Measurements from ENCODE around the gene PKNOX2. TPM values are rescaled to one million over a fixed set of nuclear protein-coding genes. Genes with fewer than 3 reads are reported as not detected.
A peak's percentile ranks its signal among the peaks of the same experiment; 100 is the strongest.

The PKNOX2 gene
- total RNA-seq, 1 experiment from 2014 or later: not detected

- DNase-seq (ENCODE audit: low read depth): no peak
These were observed 216.3 kb downstream of the PKNOX2 start for GRCh38 chr11:125380756-125381445.

DNA sequence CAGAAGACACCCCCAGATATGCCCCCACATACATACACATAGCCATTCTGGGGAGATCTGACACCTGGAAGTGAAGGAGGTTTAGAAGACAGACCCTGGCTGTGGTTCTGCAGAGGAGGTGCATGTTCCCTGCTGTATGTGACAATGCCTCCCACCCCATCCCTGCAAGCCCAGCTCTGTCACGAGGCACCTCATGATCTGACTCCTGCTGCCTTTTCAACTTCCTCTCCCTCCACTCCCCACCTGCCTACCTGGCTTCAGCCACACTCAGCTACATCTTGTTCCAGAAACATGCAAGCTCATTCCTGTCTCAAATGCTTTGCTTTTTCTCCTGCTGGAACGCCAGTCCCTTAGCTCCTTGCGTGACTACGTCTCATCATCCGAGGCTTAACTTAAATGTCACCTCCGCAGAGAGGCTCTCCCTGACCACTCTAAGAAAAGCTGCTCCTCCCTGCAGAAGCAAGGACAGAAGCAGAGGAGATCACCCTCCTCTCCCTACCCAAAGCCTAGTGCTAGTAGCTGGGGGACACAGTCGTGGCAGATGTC is 217.0 kb downstream of the PKNOX2 start:
- DNase-seq (ENCODE audit: low read depth): no peak

DNA sequence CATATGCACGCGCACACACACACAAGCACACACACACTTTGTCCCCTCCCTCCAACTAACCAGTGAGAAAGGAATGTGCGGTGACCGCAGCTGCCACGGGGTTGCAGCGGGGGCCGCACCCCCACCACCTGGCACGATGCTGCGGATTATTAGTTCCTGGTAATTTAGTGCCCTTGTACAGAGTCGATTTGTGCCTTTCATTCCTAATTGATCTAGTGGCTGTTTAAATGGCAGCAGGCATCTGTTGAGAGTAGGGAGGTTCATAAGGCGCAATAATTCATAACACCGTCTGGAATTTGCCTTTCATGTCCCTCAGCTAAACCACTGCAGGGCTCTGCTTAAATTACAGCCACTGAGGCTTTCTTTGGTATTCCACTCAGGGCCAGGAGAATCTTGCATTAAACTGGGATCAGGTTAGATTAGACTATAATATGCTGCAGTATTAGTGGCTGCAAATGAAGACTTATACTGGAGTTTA is 217.8 kb downstream of the PKNOX2 start:
- DNase-seq (ENCODE audit: low read depth): no peak

- DNase-seq (ENCODE audit: low read depth): no peak
These were observed 218.3 kb downstream of the PKNOX2 start for GRCh38 chr11:125382822-125383221.

DNA sequence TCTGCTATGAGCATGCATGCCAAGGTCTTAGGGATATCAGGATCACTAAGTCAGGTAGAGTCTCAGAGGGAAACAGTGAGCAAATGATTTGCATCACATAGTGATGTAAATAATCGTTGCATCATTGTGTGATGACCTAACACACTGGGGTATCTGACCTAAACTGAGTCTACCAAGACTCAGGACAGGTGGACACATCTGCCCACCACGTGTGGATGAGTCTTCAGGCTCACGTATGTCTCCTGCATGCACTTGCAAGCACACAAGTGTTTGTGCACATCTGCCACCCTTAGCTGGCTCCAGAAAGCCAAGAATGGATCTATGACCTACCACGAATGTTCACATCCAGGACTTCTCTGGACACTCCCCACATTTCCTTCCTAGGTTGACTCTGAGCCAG is 220.3 kb downstream of the PKNOX2 start:
- DNase-seq (ENCODE audit: low read depth): no peak

DNA sequence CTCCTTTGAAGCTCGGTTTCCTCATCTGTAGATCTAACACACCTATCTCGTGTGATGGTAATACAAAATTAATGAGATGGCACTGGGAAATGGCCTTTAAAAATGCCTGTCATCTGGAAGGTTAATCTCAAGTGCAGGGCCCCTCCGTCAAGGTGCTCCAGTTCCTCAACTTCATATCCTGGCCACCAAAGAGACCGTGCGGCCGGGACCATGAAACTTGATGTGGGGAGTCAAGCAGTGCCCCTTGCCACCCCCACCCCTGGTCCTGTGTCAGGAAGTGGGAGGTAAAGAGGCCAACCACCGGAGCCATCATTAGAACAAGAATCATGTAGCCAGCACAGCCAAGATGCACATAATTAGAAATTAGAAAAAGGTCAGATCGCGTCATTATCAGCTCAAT is 223.3 kb downstream of the PKNOX2 start:
- DNase-seq (ENCODE audit: low read depth): no peak

GRCh38 chr11:125388611-125389010 is 224.1 kb downstream of the PKNOX2 start:
- no peak for DNase-seq (ENCODE audit: low read depth)

GRCh38 chr11:125389339-125390166 is 225.0 kb downstream of the PKNOX2 start:
- DNase-seq (ENCODE audit: low read depth): no peak

- DNase-seq (ENCODE audit: low read depth): peak; percentile 45
These were observed 226.4 kb downstream of the PKNOX2 start for GRCh38 chr11:125390946-125391345.

GRCh38 chr11:125393331-125393730 is 228.8 kb downstream of the PKNOX2 start:
- no peak for DNase-seq (ENCODE audit: low read depth)

GRCh38 chr11:125394296-125394695 is 229.7 kb downstream of the PKNOX2 start:
- DNase-seq (ENCODE audit: low read depth): no peak

DNA sequence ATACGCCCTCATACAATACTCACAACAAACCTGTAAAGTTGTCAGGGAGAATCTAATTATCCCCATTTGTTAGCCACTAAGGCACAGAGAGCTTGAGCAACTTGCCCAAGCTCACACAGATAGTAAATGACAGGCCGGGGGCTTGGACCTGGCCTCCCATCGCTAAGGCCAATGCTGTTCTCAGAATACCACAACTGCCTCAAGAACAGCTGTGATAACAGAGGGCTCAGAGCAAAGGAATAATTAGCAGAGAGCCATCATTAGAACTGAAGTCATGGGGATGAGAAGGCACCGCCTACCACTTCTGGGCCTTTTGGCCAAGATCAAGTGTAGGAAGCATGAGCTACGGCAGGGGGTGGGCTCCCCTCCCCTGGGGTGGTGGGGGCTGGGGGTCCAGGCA is 232.9 kb downstream of the PKNOX2 start:
- DNase-seq (ENCODE audit: low read depth): no peak

DNA sequence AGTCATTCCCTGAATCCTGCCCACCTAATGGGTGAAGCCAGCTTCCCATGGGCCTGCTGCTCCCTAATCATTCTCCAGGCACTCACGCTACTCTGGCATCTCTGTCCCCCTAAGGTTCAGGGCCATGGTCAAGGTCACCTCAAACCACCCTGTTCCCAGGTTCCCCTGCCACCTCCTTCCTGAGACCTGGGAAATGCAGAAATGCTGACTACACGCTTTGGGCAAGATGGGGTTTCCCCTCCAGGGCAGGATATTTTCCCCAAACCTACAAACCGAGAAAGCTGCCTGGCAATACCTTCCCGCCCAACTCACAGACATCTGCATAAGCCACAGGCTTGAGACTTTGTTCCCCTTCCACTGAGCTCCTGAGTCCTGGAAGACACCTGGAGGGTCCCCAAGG is 233.9 kb downstream of the PKNOX2 start:
- no peak for DNase-seq (ENCODE audit: low read depth)

DNA sequence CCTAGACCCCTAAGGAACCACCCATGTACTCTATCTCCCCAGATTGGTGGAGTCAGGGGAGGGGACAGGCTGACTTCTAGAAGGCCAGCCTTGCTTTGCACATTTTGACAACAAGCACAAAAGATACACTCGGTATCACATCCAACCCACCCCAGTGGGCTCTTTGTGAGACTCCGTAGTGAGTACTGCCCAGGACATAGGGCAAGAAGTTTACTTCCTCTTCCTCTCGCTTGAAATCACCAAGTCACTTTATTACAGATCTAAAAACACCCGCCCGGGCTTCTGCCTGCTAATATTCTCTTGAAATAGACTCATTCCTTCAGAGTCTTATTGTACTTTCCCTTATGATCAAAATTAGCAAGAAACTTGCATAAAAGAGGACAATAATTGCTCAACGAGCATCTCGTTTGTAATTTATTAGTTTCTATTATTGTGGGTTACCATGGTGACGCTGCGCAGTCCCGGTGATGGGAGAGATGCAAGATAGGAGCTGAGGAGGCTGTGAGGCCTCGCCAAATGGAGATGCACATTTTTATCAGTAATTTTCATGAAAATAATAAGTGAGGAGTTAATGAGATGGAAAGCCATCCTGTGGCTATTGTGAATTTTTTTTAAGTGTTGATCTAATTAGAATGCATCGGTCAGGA is 234.6 kb downstream of the PKNOX2 start:
- no peak for DNase-seq (ENCODE audit: low read depth)

GRCh38 chr11:125399945-125400344 is 235.4 kb downstream of the PKNOX2 start:
- no peak for DNase-seq (ENCODE audit: low read depth)

DNA sequence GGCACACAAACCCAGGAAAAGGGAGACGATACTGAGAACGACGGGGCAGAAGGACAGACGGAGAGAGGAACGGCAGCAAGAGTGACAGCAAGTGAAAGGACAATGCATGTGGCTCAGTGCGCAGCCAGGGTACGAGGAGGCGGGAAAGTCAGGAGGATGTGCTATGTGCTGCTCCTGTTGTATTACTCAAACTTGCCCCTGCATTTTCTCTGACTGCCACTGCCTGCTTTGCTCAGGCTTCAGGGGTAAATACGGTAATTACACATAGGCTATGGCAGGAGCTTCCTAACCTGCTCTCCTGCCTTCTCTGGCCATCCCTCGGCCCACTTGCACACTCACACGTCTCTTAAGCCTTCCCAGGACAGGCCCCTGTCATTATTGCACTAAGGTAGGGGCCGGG is 236.7 kb downstream of the PKNOX2 start:
- DNase-seq (ENCODE audit: low read depth): no peak

DNA sequence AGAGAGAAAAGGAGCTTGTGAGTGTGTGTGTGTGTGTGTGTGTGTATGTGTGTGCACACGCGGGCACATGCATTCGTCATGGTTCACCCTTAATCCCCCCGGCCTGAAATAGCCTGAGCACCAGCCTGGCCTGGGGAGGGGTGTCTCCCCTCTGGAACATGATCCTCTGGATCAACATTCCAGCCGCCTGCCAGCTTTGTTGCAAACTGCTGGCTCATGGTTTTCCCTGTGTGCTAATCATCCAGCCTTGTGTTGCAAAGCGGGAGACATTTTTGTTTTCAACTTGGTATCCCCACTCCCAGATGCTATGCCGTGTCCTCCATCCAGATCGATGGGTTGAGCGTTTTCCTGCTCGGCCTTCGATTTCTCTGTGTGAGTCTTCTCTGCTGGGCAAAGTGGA is 237.2 kb downstream of the PKNOX2 start:
- DNase-seq (ENCODE audit: low read depth): no peak

GRCh38 chr11:125402435-125402834 is 237.9 kb downstream of the PKNOX2 start:
- DNase-seq (ENCODE audit: low read depth): peak; percentile 74

GRCh38 chr11:125404157-125404810 is 239.7 kb downstream of the PKNOX2 start:
- no peak for DNase-seq (ENCODE audit: low read depth)

DNA sequence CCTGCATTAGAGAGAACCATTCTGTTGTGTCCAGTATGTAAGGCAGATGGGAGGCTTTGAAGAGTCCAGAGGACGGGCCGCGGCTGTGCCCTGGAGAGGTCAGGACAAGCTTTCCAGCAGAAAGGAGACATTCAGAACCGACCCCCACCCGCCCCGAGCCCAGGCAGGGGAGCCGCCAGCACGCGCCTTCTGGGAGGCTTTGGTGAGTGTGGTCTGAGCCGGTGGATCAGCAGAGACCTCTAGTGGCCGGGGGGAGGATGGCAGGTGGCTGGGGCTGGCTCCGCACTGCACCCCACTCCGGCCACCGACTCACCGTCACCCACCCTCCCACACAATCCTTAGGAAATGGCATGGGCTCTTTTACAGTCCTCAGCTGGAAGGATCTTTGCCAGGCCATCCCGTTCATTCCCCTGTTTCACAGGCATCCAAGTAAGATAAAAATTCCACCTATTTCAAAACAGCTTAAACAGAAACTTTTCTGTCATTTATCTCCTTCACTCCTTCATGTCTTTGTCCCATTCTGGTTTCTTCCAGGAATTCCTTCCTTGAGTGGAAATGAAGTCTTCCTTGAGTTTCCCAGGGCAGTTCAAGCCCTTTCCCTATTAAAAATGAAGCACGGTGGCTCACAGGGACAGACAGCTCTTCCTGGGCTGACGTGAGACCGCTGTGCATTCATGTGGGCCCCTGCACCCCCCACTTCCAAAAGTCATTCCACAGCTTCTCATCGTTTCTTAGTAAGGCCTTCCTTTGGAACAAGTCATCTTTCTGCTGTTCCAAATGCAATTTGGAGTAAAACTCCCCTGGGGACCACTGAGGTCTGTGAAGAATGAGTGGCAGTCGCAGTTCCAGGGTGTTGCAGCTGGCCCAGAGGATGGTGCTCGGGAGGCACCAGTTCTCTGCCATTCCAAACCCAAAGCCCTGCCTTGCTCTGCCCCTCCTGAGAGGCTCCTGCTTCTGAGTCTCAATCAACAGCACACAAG is 240.6 kb downstream of the PKNOX2 start:
- peak; percentile 28 for DNase-seq (ENCODE audit: low read depth)

DNA sequence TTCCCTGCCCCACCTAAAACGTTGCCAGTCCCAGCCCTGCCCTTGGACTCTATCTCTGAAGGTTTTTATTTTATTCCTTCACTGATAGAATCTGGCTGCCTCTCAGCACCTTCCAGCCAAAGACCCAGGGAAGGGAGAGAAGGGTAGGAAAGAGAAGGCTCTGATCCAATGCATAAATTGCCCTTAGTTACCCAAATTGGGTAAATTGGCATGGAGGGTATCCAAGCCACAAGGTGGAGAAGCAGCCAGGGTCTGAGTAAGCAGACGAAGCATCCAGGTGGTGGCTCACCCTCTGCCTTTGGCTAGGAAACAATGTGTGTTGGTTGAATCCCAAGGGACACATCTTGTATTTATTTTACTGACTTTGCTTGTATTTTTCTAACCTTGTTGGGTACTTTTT is 242.5 kb downstream of the PKNOX2 start:
- DNase-seq (ENCODE audit: low read depth): no peak

Measured in M059J (cell line).